Measurements from ENCODE around the gene LAMTOR3. TPM values are rescaled to one million over a fixed set of nuclear protein-coding genes. Genes with fewer than 3 reads are reported as not detected.

LAMTOR3 gene
- total and polyA plus RNA-seq, 5 donors from 2014 or later, result 17.0 to 41.5 (median 33.8) TPM

- Histone ChIP-seq H3K36me3 (ENCODE audit: control insufficient read depth, insufficient read depth, low read length) (peaks cover 39% of the 10 kb centered on the region), H3K4me3 (ENCODE audit: low read depth, low read length) (no peak overlapping the region), H3K27ac (ENCODE audit: insufficient read depth, low read length, poor library complexity, severe bottlenecking) (peak overlapping the region; percentile 21), H3K27me3 (ENCODE audit: control insufficient read depth, insufficient read depth, low read length) (no peaks in the 10 kb centered on the region), H3K4me1 (ENCODE audit: control insufficient read depth, insufficient read depth, low read length, poor library complexity, severe bottlenecking) (peaks cover 6% of the 10 kb centered on the region), H3K9me3 (ENCODE audit: control insufficient read depth in 2 of 2, low read length in 2 of 2) (peaks cover 3 to 15% of the 10 kb centered on the region in 2 experiments)
- Mint-ChIP-seq H3K27ac (peak overlapping the region in 2 of 3 donors; percentile 3 to 70), H3K36me3 (peaks cover 58% of the 10 kb centered on the region), H3K9me3 (peaks cover 0 to 8% (median 0%) of the 10 kb centered on the region in 7 donors), H3K27me3 (no peaks in the 10 kb centered on the region), H3K4me1 (peaks cover 15 to 35% (median 26%) of the 10 kb centered on the region in 4 donors), H3K4me3 (no peak overlapping the region)
- DNase-seq, result no peak
- no peak for ATAC-seq (ENCODE audit: low read depth in 2 of 2)
Measured at GRCh38 chr4:99915449-99915848, 21.2 kb upstream of the LAMTOR3 start.

GRCh38 chr4:99894998-99895397 is 771 bp upstream of the LAMTOR3 start:
- ATAC-seq (ENCODE audit: low read depth in 2 of 2), result no peak
- peak overlapping the region; percentile 82 for H3K4me3 ChIP-seq (ENCODE audit: low read depth, low read length)
- peaks cover 11% of the 10 kb centered on the region for H3K36me3 ChIP-seq (ENCODE audit: control insufficient read depth, insufficient read depth, low read length)
- H3K4me1 Mint-ChIP-seq, result peaks cover 20 to 47% (median 31%) of the 10 kb centered on the region in 4 donors
- no peaks in the 10 kb centered on the region for H3K27me3 ChIP-seq (ENCODE audit: control insufficient read depth, insufficient read depth, low read length)
- peaks cover 12% of the 10 kb centered on the region for H3K36me3 Mint-ChIP-seq
- H3K4me1 ChIP-seq (ENCODE audit: control insufficient read depth, insufficient read depth, low read length, poor library complexity, severe bottlenecking), result peaks cover 25% of the 10 kb centered on the region
- H3K27me3 Mint-ChIP-seq, result no peaks in the 10 kb centered on the region
- peak overlapping the region; percentile 82 for H3K27ac ChIP-seq (ENCODE audit: insufficient read depth, low read length, poor library complexity, severe bottlenecking)
- no peak for DNase-seq
- peak overlapping the region; percentile 94 to 99 (median 98) for H3K4me3 Mint-ChIP-seq
- H3K27ac Mint-ChIP-seq, result peak overlapping the region in 2 of 3 donors; percentile 84 to 89
- H3K9me3 Mint-ChIP-seq, result no peaks in the 10 kb centered on the region
- H3K9me3 ChIP-seq (ENCODE audit: control insufficient read depth in 2 of 2, low read length in 2 of 2), result no peaks in the 10 kb centered on the region

GRCh38 chr4:99893839-99894160 is 427 bp downstream of the LAMTOR3 start:
- H3K9me3 Mint-ChIP-seq, result no peaks in the 10 kb centered on the region
- H3K4me3 ChIP-seq (ENCODE audit: low read depth, low read length), result peak overlapping the region; percentile 85

GRCh38 chr4:99893029-99893428 is 1.2 kb downstream of the LAMTOR3 start:
- DNase-seq (no peak), ATAC-seq (ENCODE audit: low read depth in 2 of 2) (no peak)
- H3K4me3 ChIP-seq (ENCODE audit: low read depth, low read length), result peak overlapping the region; percentile 85
- no peaks in the 10 kb centered on the region for H3K27me3 ChIP-seq (ENCODE audit: control insufficient read depth, insufficient read depth, low read length)
- H3K4me3 Mint-ChIP-seq, result peak overlapping the region; percentile 98 to 99 (median 98)
- H3K9me3 Mint-ChIP-seq, result no peaks in the 10 kb centered on the region
- H3K27ac Mint-ChIP-seq, result peak overlapping the region; percentile 80 to 99 (median 89)
- no peaks in the 10 kb centered on the region for H3K9me3 ChIP-seq (ENCODE audit: control insufficient read depth in 2 of 2, low read length in 2 of 2)
- no peak overlapping the region for H3K27ac ChIP-seq (ENCODE audit: insufficient read depth, low read length, poor library complexity, severe bottlenecking)
- peaks cover 12% of the 10 kb centered on the region for H3K36me3 Mint-ChIP-seq
- peaks cover 28% of the 10 kb centered on the region for H3K4me1 ChIP-seq (ENCODE audit: control insufficient read depth, insufficient read depth, low read length, poor library complexity, severe bottlenecking)
- peaks cover 28 to 56% (median 35%) of the 10 kb centered on the region in 4 donors for H3K4me1 Mint-ChIP-seq
- H3K36me3 ChIP-seq (ENCODE audit: control insufficient read depth, insufficient read depth, low read length), result peaks cover 5% of the 10 kb centered on the region
- H3K27me3 Mint-ChIP-seq, result no peaks in the 10 kb centered on the region

More at GRCh38 chr4:99893839-99894160, 427 bp downstream of the LAMTOR3 start:
- Histone ChIP-seq H3K27ac (ENCODE audit: insufficient read depth, low read length, poor library complexity, severe bottlenecking) (peak overlapping the region; percentile 82), H3K4me1 (ENCODE audit: control insufficient read depth, insufficient read depth, low read length, poor library complexity, severe bottlenecking) (peaks cover 28% of the 10 kb centered on the region), H3K9me3 (ENCODE audit: control insufficient read depth in 2 of 2, low read length in 2 of 2) (no peaks in the 10 kb centered on the region), H3K36me3 (ENCODE audit: control insufficient read depth, insufficient read depth, low read length) (peaks cover 8% of the 10 kb centered on the region), H3K27me3 (ENCODE audit: control insufficient read depth, insufficient read depth, low read length) (no peaks in the 10 kb centered on the region)
- DNase-seq (no peak), ATAC-seq (ENCODE audit: low read depth in 2 of 2) (no peak)
- Mint-ChIP-seq H3K4me3 (peak overlapping the region; percentile 98 to 99 (median 98)), H3K27me3 (no peaks in the 10 kb centered on the region), H3K36me3 (peaks cover 9% of the 10 kb centered on the region), H3K27ac (peak overlapping the region; percentile 89 to 99 (median 96)), H3K4me1 (peaks cover 28 to 53% (median 33%) of the 10 kb centered on the region in 4 donors)

- H3K36me3 Mint-ChIP-seq, result peaks cover 15% of the 10 kb centered on the region
- peaks cover 28 to 60% (median 41%) of the 10 kb centered on the region in 4 donors for H3K4me1 Mint-ChIP-seq
- H3K27ac ChIP-seq (ENCODE audit: insufficient read depth, low read length, poor library complexity, severe bottlenecking), result no peak overlapping the region
- H3K4me3 Mint-ChIP-seq, result peak overlapping the region in 3 of 4 donors; percentile 23 to 52 (median 23)
- H3K9me3 Mint-ChIP-seq, result no peaks in the 10 kb centered on the region
- peaks cover 11% of the 10 kb centered on the region for H3K36me3 ChIP-seq (ENCODE audit: control insufficient read depth, insufficient read depth, low read length)
- no peak for ATAC-seq (ENCODE audit: low read depth in 2 of 2)
- no peaks in the 10 kb centered on the region for H3K9me3 ChIP-seq (ENCODE audit: control insufficient read depth in 2 of 2, low read length in 2 of 2)
- peak overlapping the region in 1 of 3 donors; percentile 15 for H3K27ac Mint-ChIP-seq
- DNase-seq, result no peak
- no peaks in the 10 kb centered on the region for H3K27me3 ChIP-seq (ENCODE audit: control insufficient read depth, insufficient read depth, low read length)
- H3K27me3 Mint-ChIP-seq, result no peaks in the 10 kb centered on the region
- no peak overlapping the region for H3K4me3 ChIP-seq (ENCODE audit: low read depth, low read length)
- peaks cover 28% of the 10 kb centered on the region for H3K4me1 ChIP-seq (ENCODE audit: control insufficient read depth, insufficient read depth, low read length, poor library complexity, severe bottlenecking)
Measured at GRCh38 chr4:99891351-99891750, 2.9 kb downstream of the LAMTOR3 start.

- no peak overlapping the region for H3K27ac Mint-ChIP-seq
- Histone ChIP-seq H3K27ac (ENCODE audit: insufficient read depth, low read length, poor library complexity, severe bottlenecking) (no peak overlapping the region), H3K27me3 (ENCODE audit: control insufficient read depth, insufficient read depth, low read length) (no peaks in the 10 kb centered on the region), H3K9me3 (ENCODE audit: control insufficient read depth in 2 of 2, low read length in 2 of 2) (no peaks in the 10 kb centered on the region), H3K36me3 (ENCODE audit: control insufficient read depth, insufficient read depth, low read length) (peaks cover 23% of the 10 kb centered on the region), H3K4me1 (ENCODE audit: control insufficient read depth, insufficient read depth, low read length, poor library complexity, severe bottlenecking) (peaks cover 10% of the 10 kb centered on the region), H3K4me3 (ENCODE audit: low read depth, low read length) (no peak overlapping the region)
- peak overlapping the region in 1 of 4 donors; percentile 27 for H3K4me3 Mint-ChIP-seq
- H3K36me3 Mint-ChIP-seq, result peaks cover 16% of the 10 kb centered on the region
- ATAC-seq (ENCODE audit: low read depth in 2 of 2) (no peak), DNase-seq (no peak)
- peaks cover 22 to 36% (median 23%) of the 10 kb centered on the region in 4 donors for H3K4me1 Mint-ChIP-seq
- no peaks in the 10 kb centered on the region for H3K27me3 Mint-ChIP-seq
- no peaks in the 10 kb centered on the region for H3K9me3 Mint-ChIP-seq
Measured at GRCh38 chr4:99887837-99888236, 6.4 kb downstream of the LAMTOR3 start.

GRCh38 chr4:99886146-99886545 is 8.1 kb downstream of the LAMTOR3 start:
- Histone ChIP-seq H3K27me3 (ENCODE audit: control insufficient read depth, insufficient read depth, low read length) (no peaks in the 10 kb centered on the region), H3K9me3 (ENCODE audit: control insufficient read depth in 2 of 2, low read length in 2 of 2) (no peaks in the 10 kb centered on the region), H3K27ac (ENCODE audit: insufficient read depth, low read length, poor library complexity, severe bottlenecking) (no peak overlapping the region), H3K36me3 (ENCODE audit: control insufficient read depth, insufficient read depth, low read length) (peaks cover 38% of the 10 kb centered on the region), H3K4me3 (ENCODE audit: low read depth, low read length) (no peak overlapping the region), H3K4me1 (ENCODE audit: control insufficient read depth, insufficient read depth, low read length, poor library complexity, severe bottlenecking) (peaks cover 6% of the 10 kb centered on the region)
- Mint-ChIP-seq H3K27ac (no peak overlapping the region), H3K36me3 (peaks cover 14% of the 10 kb centered on the region), H3K4me1 (peaks cover 14 to 22% (median 18%) of the 10 kb centered on the region in 4 donors), H3K27me3 (no peaks in the 10 kb centered on the region), H3K4me3 (no peak overlapping the region), H3K9me3 (no peaks in the 10 kb centered on the region)
- DNase-seq (no peak), ATAC-seq (ENCODE audit: low read depth in 2 of 2) (no peak)

- no peak overlapping the region for H3K4me3 ChIP-seq (ENCODE audit: low read depth, low read length)
- no peak overlapping the region for H3K27ac ChIP-seq (ENCODE audit: insufficient read depth, low read length, poor library complexity, severe bottlenecking)
- no peaks in the 10 kb centered on the region for H3K9me3 Mint-ChIP-seq
- H3K36me3 ChIP-seq (ENCODE audit: control insufficient read depth, insufficient read depth, low read length), result peaks cover 40% of the 10 kb centered on the region
- H3K27me3 Mint-ChIP-seq, result no peaks in the 10 kb centered on the region
- H3K27me3 ChIP-seq (ENCODE audit: control insufficient read depth, insufficient read depth, low read length), result no peaks in the 10 kb centered on the region
- peaks cover 9 to 18% (median 13%) of the 10 kb centered on the region in 4 donors for H3K4me1 Mint-ChIP-seq
- no peak for ATAC-seq (ENCODE audit: low read depth in 2 of 2)
- H3K4me1 ChIP-seq (ENCODE audit: control insufficient read depth, insufficient read depth, low read length, poor library complexity, severe bottlenecking), result peaks cover 6% of the 10 kb centered on the region
- no peaks in the 10 kb centered on the region for H3K9me3 ChIP-seq (ENCODE audit: control insufficient read depth in 2 of 2, low read length in 2 of 2)
- H3K36me3 Mint-ChIP-seq, result peaks cover 14% of the 10 kb centered on the region
- no peak for DNase-seq
- H3K4me3 Mint-ChIP-seq, result no peak overlapping the region
- no peak overlapping the region for H3K27ac Mint-ChIP-seq
Measured at GRCh38 chr4:99885687-99886086, 8.5 kb downstream of the LAMTOR3 start.

All from CD4-positive, CD25-positive, alpha-beta regulatory T cell (primary cell).